HepG2 (cell line): ENCODE measurements around the gene TPI1. TPM values are rescaled to one million over a fixed set of nuclear protein-coding genes. Genes with fewer than 3 reads are reported as not detected.

Experiments
- GABPB1 ChIP-seq: IDR thresholded peaks from 2 replicates; pipeline ENCODE4 v1.6.1; 2016; ENCODE audit warnings: mild to moderate bottlenecking, missing genetic modification reagents, moderate library complexity, missing compliant biosample characterization
- HOXA3 ChIP-seq: sonication (generic); formaldehyde crosslinking; IDR thresholded peaks from 2 replicates; pipeline ENCODE4 v1.5.0; 2020; ENCODE audit warnings: missing genetic modification reagents
- IKZF4 ChIP-seq: sonication (generic); formaldehyde crosslinking; IDR thresholded peaks from 2 replicates; pipeline ENCODE4 v1.5.1; 2020; ENCODE audit warnings: borderline replicate concordance, mild to moderate bottlenecking, low read depth, missing genetic modification reagents; ENCODE audit errors: not compliant biosample characterization
- KDM5A ChIP-seq: fragments of 200-600 bp; sonication (generic); IDR thresholded peaks from 2 replicates; pipeline ENCODE4 v1.7.0; 2018; ENCODE audit warnings: antibody characterized with exemption, mild to moderate bottlenecking, low read length, borderline replicate concordance
- PAWR ChIP-seq: sonication (generic); formaldehyde crosslinking; IDR thresholded peaks from 2 replicates; pipeline ENCODE4 v1.4.0; 2020; ENCODE audit warnings: missing genetic modification reagents, mild to moderate bottlenecking, borderline replicate concordance
- SMAD1 ChIP-seq: sonication (generic); formaldehyde crosslinking; IDR thresholded peaks from 2 replicates; pipeline ENCODE4 v1.4.0; 2020; ENCODE audit warnings: missing genetic modification reagents, low read depth, mild to moderate bottlenecking, borderline replicate concordance
- SMARCC2 ChIP-seq: fragments of 450-650 bp; IDR thresholded peaks from 2 replicates; pipeline ENCODE4 v1.6.1; 2017; ENCODE audit warnings: antibody characterized with exemption, mild to moderate bottlenecking
- SNAPC4 ChIP-seq: sonication (generic); formaldehyde crosslinking; IDR thresholded peaks from 2 replicates; pipeline ENCODE4 v1.4.0; 2020; ENCODE audit warnings: mild to moderate bottlenecking, missing genetic modification reagents
- SUZ12 ChIP-seq: fragments of 150-350 bp; IDR thresholded peaks from 2 replicates; pipeline ENCODE4 v1.6.1; 2014; ENCODE audit warnings: low read depth, low read length
- THYN1 ChIP-seq: sonication (generic); formaldehyde crosslinking; IDR thresholded peaks from 2 replicates; pipeline ENCODE4 v1.8.1; 2023; ENCODE audit warnings: low read depth, mild to moderate bottlenecking, moderate library complexity, missing genetic modification reagents, borderline replicate concordance
- ZNF558 ChIP-seq: sonication (generic); formaldehyde crosslinking; IDR thresholded peaks from 2 replicates; pipeline ENCODE4 v1.9.0; 2022; ENCODE audit warnings: mild to moderate bottlenecking, missing genetic modification reagents, borderline replicate concordance
- polyA plus RNA-seq, 8 experiments: library from polyadenylated mRNA; depleted of rRNA in 3 of 8; stranded (reverse) in 7 of 8; unstranded in 1 of 8; fragments of >200 nt; fragmentation: Illumina TruSeq in 4 of 8; extraction: Trizol in 4 of 8; gene quantifications; 2 replicates each; pipeline versions ENCODE4 v1.2.1 to v1.2.3, GENCODE V29; 2011 to 2016; ENCODE audit warnings: low read depth in 4 of 8, missing spikeins in 1 of 8, mixed read lengths in 1 of 8; ENCODE audit not compliant: insufficient read depth in 1 of 8
- total RNA-seq, 5 experiments: library from RNA; depleted of rRNA; stranded (reverse); fragments of >200 nt; fragmentation: Illumina TruSeq; extraction: Trizol; gene quantifications; 2 replicates each; pipeline ENCODE4 v1.2.3, GENCODE V29; 2016; ENCODE audit warnings: low read depth in 1 of 5
- TF ChIP-seq, protein P1 (sequence below): sonication (generic); formaldehyde crosslinking; IDR thresholded peaks from 2 replicates; pipeline ENCODE4 v1.8.0; 2022; ENCODE audit warnings: mild to moderate bottlenecking, missing genetic modification reagents, moderate library complexity
- TF ChIP-seq, protein P2 (sequence below): IDR thresholded peaks from 2 replicates; pipeline ENCODE4 v1.6.1; 2016; ENCODE audit warnings: missing biosample characterization, missing genetic modification reagents, low read depth
- TF ChIP-seq, protein P3 (sequence below), 2 experiments: sonication (generic) in 1 of 2; formaldehyde crosslinking in 1 of 2; IDR thresholded peaks; 2 replicates each; pipeline versions ENCODE4 v1.4.0 to v1.6.1; 2016 to 2020; ENCODE audit warnings: borderline replicate concordance in 1 of 2, low read depth in 1 of 2, mild to moderate bottlenecking in 1 of 2, missing genetic modification reagents in 1 of 2

TPI1 gene
- total and polyA plus RNA-seq, 2 of the 13 experiments (the other 11 are each of a cell fraction or from before 2014, with no cell fraction given) = 945 to 2,535 TPM

DNA sequence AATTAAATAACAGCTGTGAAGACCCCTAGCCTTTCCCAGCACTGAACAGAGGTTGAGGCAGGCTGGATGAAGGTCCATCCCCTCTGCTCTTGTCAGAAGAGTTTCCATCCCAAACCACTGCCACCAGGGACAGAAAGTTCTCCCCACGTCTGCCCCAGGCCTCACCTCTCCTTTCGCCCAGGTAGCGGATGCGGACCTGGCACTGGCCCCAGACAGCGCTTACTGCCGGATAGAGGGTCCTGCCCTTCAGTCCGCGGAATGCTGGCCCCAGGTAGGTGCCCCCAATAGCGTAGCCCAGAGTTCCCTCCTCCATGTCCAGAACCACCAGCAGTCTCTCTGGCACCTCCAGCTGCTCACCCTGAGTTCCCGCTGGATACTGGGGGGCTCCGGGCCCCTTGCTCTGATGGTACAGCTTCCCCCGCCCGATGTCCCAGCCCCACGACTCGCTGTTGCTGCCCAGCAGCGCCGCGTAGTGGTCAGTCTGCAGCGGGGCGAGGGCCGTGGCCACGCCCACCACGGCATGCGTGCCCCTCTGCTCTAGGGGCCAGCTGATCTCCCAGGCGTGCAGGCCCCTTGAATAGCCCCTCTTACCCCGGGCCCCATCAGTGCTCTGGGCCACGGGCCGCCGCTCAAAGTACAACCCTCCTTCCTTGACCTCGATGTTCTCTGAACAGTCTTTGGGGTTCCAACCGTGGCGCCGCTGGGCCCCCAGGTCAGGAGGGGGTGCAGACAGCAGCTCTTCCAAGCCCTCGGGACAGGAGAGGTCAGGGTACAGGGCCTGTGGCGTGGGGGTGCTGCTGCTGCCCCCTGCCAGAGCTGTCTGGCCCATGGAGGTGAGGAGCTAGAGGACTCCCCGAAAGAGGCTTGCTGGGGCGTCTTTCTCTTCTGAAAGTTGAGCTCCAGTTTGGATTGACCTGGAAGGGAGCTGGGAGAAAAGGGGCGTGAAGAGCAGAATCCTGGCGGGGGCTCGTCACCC lies 5.0 kb downstream of the TPI1 start (continued):
- TF ChIP-seq SNAPC4 (CRISPR knock-in tag) (0 out of 2 replicates have a peak, but pooled peaks have one; percentile 39), SUZ12 (no peak), IKZF4 (CRISPR knock-in tag) (no peak), KDM5A (peak; percentile 71; the same call in 1 of the 2 replicates), THYN1 (CRISPR knock-in tag) (no peak), HOXA3 (CRISPR knock-in tag) (peak; percentile 77), ZNF558 (CRISPR knock-in tag) (peak; percentile 22; the same call in 1 of the 2 replicates), GABPB1 (CRISPR knock-in tag) (peak; percentile 71), SMARCC2 (no peak), PAWR (CRISPR knock-in tag) (0 out of 2 replicates have a peak, but pooled peaks have one; percentile 29), SMAD1 (0 out of 2 replicates have a peak, but pooled peaks have one; percentile 18)
- TF ChIP-seq, protein P1, sequence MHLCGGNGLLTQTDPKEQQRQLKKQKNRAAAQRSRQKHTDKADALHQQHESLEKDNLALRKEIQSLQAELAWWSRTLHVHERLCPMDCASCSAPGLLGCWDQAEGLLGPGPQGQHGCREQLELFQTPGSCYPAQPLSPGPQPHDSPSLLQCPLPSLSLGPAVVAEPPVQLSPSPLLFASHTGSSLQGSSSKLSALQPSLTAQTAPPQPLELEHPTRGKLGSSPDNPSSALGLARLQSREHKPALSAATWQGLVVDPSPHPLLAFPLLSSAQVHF = 0 out of 2 replicates have a peak, but pooled peaks have one; percentile 57
- TF ChIP-seq, protein P2, sequence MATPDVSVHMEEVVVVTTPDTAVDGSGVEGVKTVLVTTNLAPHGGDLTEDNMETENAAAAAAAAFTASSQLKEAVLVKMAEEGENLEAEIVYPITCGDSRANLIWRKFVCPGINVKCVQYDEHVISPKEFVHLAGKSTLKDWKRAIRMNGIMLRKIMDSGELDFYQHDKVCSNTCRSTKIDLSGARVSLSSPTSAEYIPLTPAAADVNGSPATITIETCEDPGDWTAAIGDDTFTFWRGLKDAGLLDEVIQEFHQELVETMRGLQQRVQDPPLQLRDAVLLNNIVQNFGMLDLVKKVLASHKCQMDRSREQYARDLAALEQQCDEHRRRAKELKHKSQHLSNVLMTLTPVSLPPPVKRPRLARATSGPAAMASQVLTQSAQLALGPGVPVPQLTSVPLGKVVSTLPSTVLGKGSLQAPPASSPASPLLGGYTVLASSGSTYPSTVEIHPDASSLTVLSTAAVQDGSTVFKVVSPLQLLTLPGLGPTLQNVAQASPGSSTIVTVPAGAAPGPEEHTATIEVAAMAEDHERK (CRISPR knock-in tag) = peak; percentile 65
- TF ChIP-seq, protein P3, sequence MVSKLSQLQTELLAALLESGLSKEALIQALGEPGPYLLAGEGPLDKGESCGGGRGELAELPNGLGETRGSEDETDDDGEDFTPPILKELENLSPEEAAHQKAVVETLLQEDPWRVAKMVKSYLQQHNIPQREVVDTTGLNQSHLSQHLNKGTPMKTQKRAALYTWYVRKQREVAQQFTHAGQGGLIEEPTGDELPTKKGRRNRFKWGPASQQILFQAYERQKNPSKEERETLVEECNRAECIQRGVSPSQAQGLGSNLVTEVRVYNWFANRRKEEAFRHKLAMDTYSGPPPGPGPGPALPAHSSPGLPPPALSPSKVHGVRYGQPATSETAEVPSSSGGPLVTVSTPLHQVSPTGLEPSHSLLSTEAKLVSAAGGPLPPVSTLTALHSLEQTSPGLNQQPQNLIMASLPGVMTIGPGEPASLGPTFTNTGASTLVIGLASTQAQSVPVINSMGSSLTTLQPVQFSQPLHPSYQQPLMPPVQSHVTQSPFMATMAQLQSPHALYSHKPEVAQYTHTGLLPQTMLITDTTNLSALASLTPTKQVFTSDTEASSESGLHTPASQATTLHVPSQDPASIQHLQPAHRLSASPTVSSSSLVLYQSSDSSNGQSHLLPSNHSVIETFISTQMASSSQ (IDR thresholded peaks at IDR 0.05; ENCODE audit: low read depth) = no peak
- TF ChIP-seq, protein P3 (CRISPR knock-in tag; IDR thresholded peaks at IDR 0.05; ENCODE audit: borderline replicate concordance) = peak; percentile 82
